C4-2B (cell line): ENCODE results near the gene ACOT11.

Experiments
- H3K27ac ChIP-seq: fragments of 450-650 bp; 2 replicates; pipeline ENCODE4 v1.5.1; 2017
- CTCF ChIP-seq: fragments of 450-650 bp; conservative IDR thresholded peaks from 2 replicates; pipeline ENCODE4 v1.5.1; 2017; ENCODE audit warnings: mild to moderate bottlenecking
- ZFX ChIP-seq: fragments of 450-650 bp; IDR thresholded peaks from 2 replicates; pipeline ENCODE4 v1.6.1; 2017

ACOT11 gene

GRCh38 chr1:54540582-54541295 lies 7.3 kb upstream of the ACOT11 start:
- TF ChIP-seq ZFX: no peak
- TF ChIP-seq CTCF: no peak

GRCh38 chr1:54542120-54542961 lies 5.7 kb upstream of the ACOT11 start:
- no peak for TF ChIP-seq CTCF
- no peak for TF ChIP-seq ZFX
- H3K27ac ChIP-seq: no peak overlapping the region

More at GRCh38 chr1:54540582-54541295, 7.3 kb upstream of the ACOT11 start:
- no peak overlapping the region for H3K27ac ChIP-seq

- H3K27ac ChIP-seq: no peak overlapping the region
These were observed 5.0 kb upstream of the ACOT11 start for GRCh38 chr1:54542962-54543539.

GRCh38 chr1:54543729-54544496 lies 4.1 kb upstream of the ACOT11 start:
- H3K27ac ChIP-seq: no peak overlapping the region

More at GRCh38 chr1:54542962-54543539, 5.0 kb upstream of the ACOT11 start:
- TF ChIP-seq CTCF: no peak
- TF ChIP-seq ZFX: no peak

GRCh38 chr1:54545916-54546635 lies 2.0 kb upstream of the ACOT11 start:
- H3K27ac ChIP-seq: no peak overlapping the region
- TF ChIP-seq ZFX (no peak), CTCF (no peak)

More at GRCh38 chr1:54543729-54544496, 4.1 kb upstream of the ACOT11 start:
- TF ChIP-seq ZFX (no peak), CTCF (no peak)

GRCh38 chr1:54546651-54547401 lies 1.2 kb upstream of the ACOT11 start:
- H3K27ac ChIP-seq: no peak overlapping the region
- TF ChIP-seq ZFX: no peak
- TF ChIP-seq CTCF: no peak
